Endothelial cell of umbilical vein (primary cell): ENCODE measurements around the gene PPP2R3B. TPM values are rescaled to one million over a fixed set of nuclear protein-coding genes. Genes with fewer than 3 reads are reported as not detected.

Source experiments
- BruUV-seq: library from RNA; stranded (reverse); fragments of 400-500 nt; replicated peaks from 2 replicates; lab custom pipeline; 2021; lab: Mats Ljungman, UMichigan
- CTCF ChIA-PET: fragments of 300-600, 350-600 bp; sonication (Branson Sonifier 250); formaldehyde crosslinking; loops from one replicate; lab custom pipeline; 2021; ENCODE audit warnings: antibody characterized with exemption, inconsistent platforms; lab: Charles Lee
- POLR2A ChIA-PET: fragments of 300-600, 350-600 bp; sonication (Branson Sonifier 250); formaldehyde crosslinking; loops from one replicate; lab custom pipeline; 2021; ENCODE audit warnings: antibody characterized with exemption, inconsistent platforms; lab: Charles Lee
- DNase-seq: peaks from one replicate; pipeline ENCODE4 v3.0.0-alpha.2; 2011; ENCODE audit warnings: low read depth, low spot score
- FAIRE-seq: peaks from 2 replicates; lab custom pipeline; 2011; peaks lifted over from hg19 to GRCh38; lab: Jason Lieb, UNC
- H2AFZ ChIP-seq: 2 replicates; pipeline ENCODE4 v1.6.0; 2012; ENCODE audit warnings: low read depth, low read length, control low read depth, inconsistent platforms
- H3K27ac ChIP-seq: 2 replicates; pipeline ENCODE4 v1.5.1; 2011; ENCODE audit warnings: low read depth, mild to moderate bottlenecking, control low read depth, low read length, moderate library complexity; ENCODE audit not compliant: insufficient read depth
- H3K27me3 ChIP-seq, 2 experiments: 2 replicates each; pipeline versions ENCODE4 v1.6.0 to v1.6.1; 2011; ENCODE audit warnings: low read length in 2 of 2, mixed read lengths in 1 of 2; ENCODE audit not compliant: control insufficient read depth in 2 of 2, insufficient read depth in 2 of 2
- H3K36me3 ChIP-seq, 2 experiments: 2 replicates in 1 of 2; 3 replicates in 1 of 2; pipeline ENCODE4 v1.5.1; 2011; ENCODE audit warnings: low read length in 2 of 2, mild to moderate bottlenecking in 1 of 2, moderate library complexity in 1 of 2; ENCODE audit not compliant: control insufficient read depth in 2 of 2, insufficient read depth in 2 of 2; ENCODE audit errors: extremely low read depth in 1 of 2
- H3K4me1 ChIP-seq: 3 replicates; pipeline ENCODE4 v1.5.1; 2011; ENCODE audit warnings: mild to moderate bottlenecking, low read length; ENCODE audit not compliant: control insufficient read depth, insufficient read depth; ENCODE audit errors: extremely low read depth
- H3K4me2 ChIP-seq: 2 replicates; pipeline ENCODE4 v1.6.1; 2011; ENCODE audit warnings: low read length, control low read depth, mixed read lengths; ENCODE audit not compliant: insufficient read depth
- H3K4me3 ChIP-seq, 3 experiments: fragments of 200-600 bp in 1 of 3; sonication (generic), shearing (Covaris generic) in 1 of 3; replicated peaks in 1 of 3; 2 replicates each; pipeline ENCODE4 v1.5.1; 2011 to 2016; ENCODE audit warnings: control low read depth in 3 of 3, low read length in 3 of 3, mild to moderate bottlenecking in 2 of 3, inconsistent platforms in 1 of 3, low read depth in 1 of 3, moderate library complexity in 1 of 3; ENCODE audit not compliant: insufficient read depth in 1 of 3
- H3K79me2 ChIP-seq: 2 replicates; pipeline ENCODE4 v1.6.0; 2012; ENCODE audit warnings: low read length, inconsistent platforms; ENCODE audit not compliant: control insufficient read depth, insufficient read depth
- H3K9ac ChIP-seq: replicated peaks from 2 replicates; pipeline ENCODE3; 2011; ENCODE audit warnings: low read length, control low read depth; ENCODE audit not compliant: insufficient read depth; ENCODE audit errors: extremely low read depth
- H3K9me1 ChIP-seq: replicated peaks from 3 replicates; pipeline ENCODE4 v1.6.0; 2011; ENCODE audit warnings: mild to moderate bottlenecking, low read length; ENCODE audit not compliant: control insufficient read depth, insufficient read depth; ENCODE audit errors: extremely low read depth
- H3K9me3 ChIP-seq: replicated peaks from 2 replicates; pipeline ENCODE4 v1.5.1; 2012; ENCODE audit warnings: low read length, inconsistent platforms; ENCODE audit not compliant: control insufficient read depth, insufficient read depth
- H4K20me1 ChIP-seq: replicated peaks from 2 replicates; pipeline ENCODE3; 2011; ENCODE audit warnings: mild to moderate bottlenecking, low read length; ENCODE audit not compliant: control insufficient read depth, insufficient read depth; ENCODE audit errors: extremely low read depth
- EZH2 ChIP-seq: IDR thresholded peaks from 2 replicates; pipeline ENCODE4 v1.6.1; 2012; ENCODE audit warnings: borderline replicate concordance, low read depth, mild to moderate bottlenecking, moderate library complexity, low read length, inconsistent platforms; ENCODE audit not compliant: severe bottlenecking
- FOS ChIP-seq: IDR thresholded peaks from 2 replicates; pipeline ENCODE4 v1.6.1; 2011; ENCODE audit warnings: mild to moderate bottlenecking, low read length, moderate library complexity, borderline replicate concordance; ENCODE audit not compliant: insufficient read depth
- GATA2 ChIP-seq: IDR thresholded peaks from 2 replicates; pipeline ENCODE4 v1.7.0; 2011; ENCODE audit warnings: low read depth, mild to moderate bottlenecking, moderate library complexity, mixed read lengths, low read length; ENCODE audit not compliant: insufficient read length, insufficient read depth
- JUN ChIP-seq: IDR thresholded peaks from 2 replicates; pipeline ENCODE4 v1.6.1; 2011; ENCODE audit warnings: borderline replicate concordance, low read depth; ENCODE audit not compliant: insufficient read length, insufficient read depth
- MYC ChIP-seq: IDR thresholded peaks from one replicate; pipeline ENCODE4 v1.6.1; 2011; ENCODE audit warnings: mild to moderate bottlenecking, low read depth, low read length
- POLR2A ChIP-seq: IDR thresholded peaks from 2 replicates; pipeline ENCODE4 v1.6.1; 2012; ENCODE audit warnings: low read depth, mild to moderate bottlenecking, control low read depth, low read length
- dilution Hi-C: fragments of 300-500 bp; cut with MboI; formaldehyde crosslinking; loops from one replicate; pipeline ENCODE4 v1.15.0; 2019; ENCODE audit warnings: low sequenced_read_pairs; ENCODE audit not compliant: extremely low pct_ligation_motif_present
- intact Hi-C: fragments of 100-400 bp; cut with micrococcal nuclease; formaldehyde crosslinking; loops from one replicate; pipeline ENCODE4 v1.10.0; 2022
- polyA plus RNA-seq, 4 experiments: library from polyadenylated mRNA; depleted of rRNA in 3 of 4; stranded (reverse) in 3 of 4; unstranded in 1 of 4; fragments of >200 nt; gene quantifications; 2 replicates each; pipeline versions ENCODE4 v1.2.1 to v1.2.3, GENCODE V29; 2011 to 2012; ENCODE audit warnings: missing spikeins in 1 of 4
- total RNA-seq: library from RNA; stranded (reverse); gene quantifications from 2 replicates; pipeline ENCODE4 v1.2.3, GENCODE V29; 2021
- TF ChIP-seq, protein P1 (sequence below), 2 donors: IDR thresholded peaks; 1 replicate in 1 of 2; 2 replicates in 1 of 2; pipeline ENCODE4 v1.5.1; 2011; ENCODE audit warnings: low read length in 2 of 2, mild to moderate bottlenecking in 2 of 2, moderate library complexity in 2 of 2, control low read depth in 1 of 2, inconsistent platforms in 1 of 2, low read depth in 1 of 2; ENCODE audit not compliant: insufficient read depth in 1 of 2; ENCODE audit errors: extremely low read depth in 1 of 2
- TF ChIP-seq, protein P2 (sequence below): IDR thresholded peaks from 2 replicates; pipeline ENCODE4 v1.6.1; 2011; ENCODE audit not compliant: insufficient read depth, insufficient read length

Gene PPP2R3B
- total and polyA plus RNA-seq, 2 donors (not counting 3 experiments of a cell fraction or from before 2014, with no cell fraction given): 19.1 to 33.6 TPM

DNA sequence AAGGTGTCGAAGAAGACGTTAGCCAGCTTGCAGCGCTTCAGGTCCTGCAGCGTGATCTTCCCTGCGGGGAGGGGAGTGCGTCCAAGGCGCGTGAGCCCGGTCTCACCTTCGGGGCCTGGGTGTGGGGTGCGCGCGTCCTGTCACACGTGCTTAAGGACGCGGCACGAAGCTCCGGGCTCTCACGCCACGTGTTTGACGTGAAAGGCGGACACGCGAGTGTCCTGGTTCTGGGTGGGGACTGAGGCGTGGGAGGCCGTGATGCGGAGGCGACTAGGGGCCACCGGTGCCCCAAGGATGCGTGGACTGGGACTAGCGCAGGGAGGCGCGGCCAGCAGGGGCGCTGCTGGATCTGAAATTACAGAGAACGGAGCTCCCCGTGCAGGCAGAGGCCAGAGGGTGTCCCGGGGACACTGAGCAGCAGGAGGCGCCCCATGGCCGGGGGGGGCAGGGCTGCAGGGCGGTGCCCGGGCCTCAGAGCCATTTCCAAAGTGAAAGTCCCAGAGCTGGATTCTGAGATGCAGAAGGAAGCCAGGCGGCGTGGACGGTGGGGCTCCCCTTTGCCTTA is 47.8 kb downstream of the PPP2R3B start:
- TF ChIP-seq MYC (no peak), EZH2 (no peak), POLR2A (no peak), FOS (no peak)
- TF ChIP-seq, protein P1, sequence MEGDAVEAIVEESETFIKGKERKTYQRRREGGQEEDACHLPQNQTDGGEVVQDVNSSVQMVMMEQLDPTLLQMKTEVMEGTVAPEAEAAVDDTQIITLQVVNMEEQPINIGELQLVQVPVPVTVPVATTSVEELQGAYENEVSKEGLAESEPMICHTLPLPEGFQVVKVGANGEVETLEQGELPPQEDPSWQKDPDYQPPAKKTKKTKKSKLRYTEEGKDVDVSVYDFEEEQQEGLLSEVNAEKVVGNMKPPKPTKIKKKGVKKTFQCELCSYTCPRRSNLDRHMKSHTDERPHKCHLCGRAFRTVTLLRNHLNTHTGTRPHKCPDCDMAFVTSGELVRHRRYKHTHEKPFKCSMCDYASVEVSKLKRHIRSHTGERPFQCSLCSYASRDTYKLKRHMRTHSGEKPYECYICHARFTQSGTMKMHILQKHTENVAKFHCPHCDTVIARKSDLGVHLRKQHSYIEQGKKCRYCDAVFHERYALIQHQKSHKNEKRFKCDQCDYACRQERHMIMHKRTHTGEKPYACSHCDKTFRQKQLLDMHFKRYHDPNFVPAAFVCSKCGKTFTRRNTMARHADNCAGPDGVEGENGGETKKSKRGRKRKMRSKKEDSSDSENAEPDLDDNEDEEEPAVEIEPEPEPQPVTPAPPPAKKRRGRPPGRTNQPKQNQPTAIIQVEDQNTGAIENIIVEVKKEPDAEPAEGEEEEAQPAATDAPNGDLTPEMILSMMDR (IDR thresholded peaks at IDR 0.05; ENCODE audit: extremely low read depth in 1 of 2, insufficient read depth in 1 of 2, low read depth in 1 of 2, low read length in 2 of 2): no peak
- H3K9ac ChIP-seq: no peak overlapping the region
- DNase-seq (no peak), FAIRE-seq (no peak)
- no peak overlapping the region for H2AFZ ChIP-seq
- H4K20me1 ChIP-seq: no peaks in the 10 kb centered on the region
- CTCF ChIA-PET: no interaction called here
- dilution Hi-C loops: no loop called here
- intact Hi-C loops: no loop called here
- H3K36me3 ChIP-seq: peaks cover 0 to 3% of the 10 kb centered on the region in 2 experiments
- no peaks in the 10 kb centered on the region for H3K79me2 ChIP-seq
- no peaks in the 10 kb centered on the region for H3K4me1 ChIP-seq
- BruUV-seq: no TSS peak
- H3K27me3 ChIP-seq: no peaks in the 10 kb centered on the region
- H3K9me3 ChIP-seq: no peaks in the 10 kb centered on the region
- POLR2A ChIA-PET: no interaction called here
- no peak overlapping the region for H3K4me3 ChIP-seq
- no peak overlapping the region for H3K4me2 ChIP-seq
- H3K27ac ChIP-seq: no peak overlapping the region
- no peaks in the 10 kb centered on the region for H3K9me1 ChIP-seq

DNA sequence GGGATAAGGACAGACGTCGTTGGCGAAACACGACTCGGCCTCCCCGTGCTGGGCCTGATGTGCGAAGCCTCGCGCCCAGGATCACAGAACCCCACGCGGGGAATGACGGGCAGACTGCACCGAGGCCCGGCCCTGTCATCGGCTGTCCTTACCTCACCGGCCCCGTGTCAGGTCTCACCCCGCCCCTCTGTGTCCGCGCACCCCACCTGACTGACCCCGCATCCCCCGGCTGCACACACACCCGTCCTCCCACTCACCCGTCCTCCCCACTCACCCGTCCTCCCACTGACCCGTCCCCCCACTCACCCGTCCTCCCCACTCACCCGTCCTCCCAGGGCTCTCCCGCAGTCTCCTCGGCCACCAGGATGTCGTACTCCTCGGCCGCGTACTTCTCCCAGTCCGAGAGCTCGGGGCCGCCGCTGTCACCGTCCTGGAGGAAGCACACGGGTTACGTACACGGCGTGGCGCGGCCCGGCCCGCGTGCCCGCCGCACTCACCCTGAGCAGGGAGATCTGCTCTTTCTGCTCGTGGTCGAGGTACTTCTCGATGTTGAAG is 48.3 kb downstream of the PPP2R3B start:
- H3K36me3 ChIP-seq: peaks cover 0 to 3% of the 10 kb centered on the region in 2 experiments
- no peaks in the 10 kb centered on the region for H3K79me2 ChIP-seq
- dilution Hi-C loops: no loop called here
- DNase-seq (no peak), FAIRE-seq (no peak)
- TF ChIP-seq POLR2A (no peak), GATA2 (no peak), JUN (no peak), MYC (no peak)
- TF ChIP-seq, protein P2, sequence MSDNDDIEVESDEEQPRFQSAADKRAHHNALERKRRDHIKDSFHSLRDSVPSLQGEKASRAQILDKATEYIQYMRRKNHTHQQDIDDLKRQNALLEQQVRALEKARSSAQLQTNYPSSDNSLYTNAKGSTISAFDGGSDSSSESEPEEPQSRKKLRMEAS: no peak
- TF ChIP-seq, protein P1 (IDR thresholded peaks at IDR 0.05; ENCODE audit: extremely low read depth in 1 of 2, insufficient read depth in 1 of 2, low read depth in 1 of 2, low read length in 2 of 2): no peak
- no peaks in the 10 kb centered on the region for H4K20me1 ChIP-seq
- no peak overlapping the region for H2AFZ ChIP-seq
- H3K27me3 ChIP-seq: no peaks in the 10 kb centered on the region
- BruUV-seq: no TSS peak
- no peak overlapping the region for H3K9ac ChIP-seq
- H3K4me1 ChIP-seq: no peaks in the 10 kb centered on the region
- no peak overlapping the region for H3K27ac ChIP-seq
- no peaks in the 10 kb centered on the region for H3K9me3 ChIP-seq
- H3K4me3 ChIP-seq: no peak overlapping the region
- no peaks in the 10 kb centered on the region for H3K9me1 ChIP-seq
- H3K4me2 ChIP-seq: no peak overlapping the region
- intact Hi-C loops: no loop called here
- POLR2A ChIA-PET: no interaction called here
- CTCF ChIA-PET: no interaction called here
